ENCODE results near the gene AKT1S1.
A peak's percentile ranks its signal among the peaks of the same experiment; 100 is the strongest.

AKT1S1 gene

GRCh38 chr19:49872245-49873128 is 4.7 kb downstream of the AKT1S1 start:
- no peak for DNase-seq (ENCODE audit: low read depth)
- TF ChIP-seq, protein P1, sequence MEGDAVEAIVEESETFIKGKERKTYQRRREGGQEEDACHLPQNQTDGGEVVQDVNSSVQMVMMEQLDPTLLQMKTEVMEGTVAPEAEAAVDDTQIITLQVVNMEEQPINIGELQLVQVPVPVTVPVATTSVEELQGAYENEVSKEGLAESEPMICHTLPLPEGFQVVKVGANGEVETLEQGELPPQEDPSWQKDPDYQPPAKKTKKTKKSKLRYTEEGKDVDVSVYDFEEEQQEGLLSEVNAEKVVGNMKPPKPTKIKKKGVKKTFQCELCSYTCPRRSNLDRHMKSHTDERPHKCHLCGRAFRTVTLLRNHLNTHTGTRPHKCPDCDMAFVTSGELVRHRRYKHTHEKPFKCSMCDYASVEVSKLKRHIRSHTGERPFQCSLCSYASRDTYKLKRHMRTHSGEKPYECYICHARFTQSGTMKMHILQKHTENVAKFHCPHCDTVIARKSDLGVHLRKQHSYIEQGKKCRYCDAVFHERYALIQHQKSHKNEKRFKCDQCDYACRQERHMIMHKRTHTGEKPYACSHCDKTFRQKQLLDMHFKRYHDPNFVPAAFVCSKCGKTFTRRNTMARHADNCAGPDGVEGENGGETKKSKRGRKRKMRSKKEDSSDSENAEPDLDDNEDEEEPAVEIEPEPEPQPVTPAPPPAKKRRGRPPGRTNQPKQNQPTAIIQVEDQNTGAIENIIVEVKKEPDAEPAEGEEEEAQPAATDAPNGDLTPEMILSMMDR (IDR thresholded peaks at IDR 0.05; ENCODE audit: low read depth, low read length, missing control alignments) = no peak
- no peak overlapping the region for H3K4me3 ChIP-seq (ENCODE audit: low read depth, low read length)

DNA sequence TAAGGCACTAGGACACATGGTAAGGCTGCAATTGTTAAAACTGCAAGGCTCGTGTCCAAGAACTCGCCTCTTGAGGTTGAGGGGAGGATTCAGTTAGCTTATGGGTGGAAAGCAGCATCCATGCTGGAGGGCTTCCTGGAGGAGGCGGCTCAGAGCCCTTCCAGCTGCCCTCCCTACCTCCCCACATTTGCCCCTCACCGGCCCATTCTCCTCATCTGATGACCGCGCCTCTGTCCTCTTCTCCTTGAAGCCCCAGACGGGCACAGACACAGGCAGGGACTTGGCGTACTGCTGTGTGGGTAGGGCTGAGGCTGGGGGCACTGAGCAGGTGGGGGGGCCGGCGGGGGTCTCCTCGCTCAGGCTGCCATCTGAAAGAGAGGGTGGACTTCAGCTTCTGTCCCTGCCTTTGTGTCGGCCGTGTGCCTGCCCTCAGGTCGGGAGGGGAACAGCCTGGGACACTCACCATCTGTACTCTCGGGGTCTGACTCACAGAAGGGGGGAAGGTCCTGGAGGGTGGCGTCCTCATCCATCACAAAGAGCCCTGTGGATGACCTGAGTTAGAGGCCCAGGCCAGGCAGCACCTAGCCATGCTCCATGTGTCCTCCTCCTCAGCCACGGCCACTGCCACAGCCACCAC is 5.7 kb downstream of the AKT1S1 start:
- DNase-seq (ENCODE audit: low read depth) = no peak
- TF ChIP-seq, protein P1 (IDR thresholded peaks at IDR 0.05; ENCODE audit: low read depth, low read length, missing control alignments) = no peak
- H3K4me3 ChIP-seq (ENCODE audit: low read depth, low read length) = no peak overlapping the region

GRCh38 chr19:49870309-49870901 is 6.8 kb downstream of the AKT1S1 start:
- H3K4me3 ChIP-seq (ENCODE audit: low read depth, low read length) = peak overlapping the region; percentile 56
- TF ChIP-seq, protein P1 (IDR thresholded peaks at IDR 0.05; ENCODE audit: low read depth, low read length, missing control alignments) = no peak
- no peak for DNase-seq (ENCODE audit: low read depth)

GRCh38 chr19:49869484-49870308 is 7.5 kb downstream of the AKT1S1 start:
- DNase-seq (ENCODE audit: low read depth) = peak; percentile 99
- peak overlapping the region; percentile 56 for H3K4me3 ChIP-seq (ENCODE audit: low read depth, low read length)
- TF ChIP-seq, protein P1 (IDR thresholded peaks at IDR 0.05; ENCODE audit: low read depth, low read length, missing control alignments) = no peak

- peak overlapping the region; percentile 50 for H3K4me3 ChIP-seq (ENCODE audit: low read depth, low read length)
- no peak for DNase-seq (ENCODE audit: low read depth)
- TF ChIP-seq, protein P1 (IDR thresholded peaks at IDR 0.05; ENCODE audit: low read depth, low read length, missing control alignments) = no peak
Measured at GRCh38 chr19:49869009-49869483, 8.1 kb downstream of the AKT1S1 start.
